NCI-H2196 (cell line): ENCODE measurements around the gene TNRC6A.

ENCODE experiments used
- DNase-seq: peaks from one replicate; lab custom pipeline; 2025; ENCODE audit not compliant: unreplicated experiment; lab: John Stamatoyannopoulos, UW

Gene TNRC6A

GRCh38 chr16:24869033-24869432 lies 139.6 kb downstream of the TNRC6A start:
- DNase-seq, result no peak

GRCh38 chr16:24871891-24872290 lies 142.4 kb downstream of the TNRC6A start:
- DNase-seq, result no peak

GRCh38 chr16:24873028-24873427 lies 143.6 kb downstream of the TNRC6A start:
- DNase-seq, result no peak

- DNase-seq, result no peak
Observed at GRCh38 chr16:24875466-24875865, 146.0 kb downstream of the TNRC6A start.
